Measurements from ENCODE around the gene CBLN1. TPM values are rescaled to one million over a fixed set of nuclear protein-coding genes. Genes with fewer than 3 reads are reported as not detected.

CBLN1 gene
- 0.23 TPM in 1 of 2 replicates, not detected in the other for total RNA-seq

DNA sequence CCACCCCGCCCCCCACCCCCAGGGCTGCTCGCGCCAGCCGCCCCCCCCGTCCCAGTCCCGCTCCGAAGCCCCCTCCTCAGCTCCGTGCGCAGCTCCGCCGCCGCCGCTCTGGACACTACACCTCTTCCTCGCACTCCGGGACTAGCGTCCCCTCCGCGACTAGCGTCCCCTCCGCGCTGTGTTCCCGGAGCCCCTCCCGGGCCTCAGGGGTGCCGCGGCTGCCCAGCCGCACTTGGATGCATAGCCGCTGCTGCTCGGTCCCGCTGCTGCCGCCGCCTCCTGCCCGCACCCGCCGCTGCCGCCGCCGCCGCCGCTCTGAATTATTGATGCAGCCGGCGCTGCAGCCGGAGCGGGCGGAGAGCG is at the start of gene CBLN1:
Gene CBLN1, minus strand, starts transcription at position 359 of the 363 bp plus-strand sequence. CDS start 373 bp downstream, outside the sequence.
- no peak for DNase-seq (ENCODE audit: extremely low read depth, low read depth, low spot score)

DNA sequence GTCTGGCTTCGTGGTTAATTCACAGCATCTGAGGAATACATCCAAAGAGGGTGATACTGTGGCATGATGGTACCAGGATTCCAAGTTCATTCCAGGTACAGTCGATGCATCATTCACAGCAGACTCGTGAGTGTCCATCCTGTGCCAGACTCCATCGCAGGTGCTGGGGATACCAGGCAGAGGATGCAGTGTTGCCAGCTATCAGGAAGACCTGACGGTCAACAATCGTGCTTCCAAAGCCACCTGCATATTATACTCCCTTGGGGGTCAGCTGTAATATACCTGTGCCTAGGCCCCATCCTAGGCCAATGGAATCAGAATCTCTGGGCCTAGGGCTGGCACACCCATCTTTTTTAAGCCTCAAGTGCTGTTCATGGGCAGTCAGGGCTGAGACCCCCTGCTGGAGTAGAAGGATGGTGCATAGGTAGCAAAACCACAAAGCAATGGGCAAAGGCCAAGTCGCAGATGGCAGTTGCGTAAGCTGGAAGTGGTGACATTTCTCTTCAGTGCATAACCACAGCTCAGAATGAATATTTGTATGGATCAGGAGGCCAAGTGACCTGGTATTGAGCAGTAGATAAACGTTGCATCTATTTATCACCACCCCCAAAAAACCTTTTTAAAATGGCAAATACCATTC is 49.0 kb upstream of the CBLN1 start:
- DNase-seq (ENCODE audit: extremely low read depth, low read depth, low spot score): no peak

DNA sequence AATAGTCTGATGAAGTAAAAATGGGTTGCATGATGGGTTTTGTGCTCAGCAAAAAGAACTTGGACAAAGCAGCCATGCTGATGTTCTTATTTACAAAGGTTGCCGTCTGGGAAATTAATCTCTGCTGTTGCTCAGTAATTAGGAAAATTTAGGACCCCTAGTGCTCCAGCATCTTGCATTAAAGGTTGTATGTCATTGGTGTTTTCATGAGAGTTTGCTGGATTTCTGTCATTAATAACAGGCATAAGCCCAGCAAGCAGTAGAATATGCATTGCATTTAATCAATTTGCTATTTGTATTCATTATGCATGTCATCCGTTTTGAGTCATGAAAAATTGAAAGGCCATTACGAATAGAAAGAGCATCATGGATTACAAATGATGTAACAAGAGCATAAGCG is 46.7 kb upstream of the CBLN1 start:
- DNase-seq (ENCODE audit: extremely low read depth, low read depth, low spot score): no peak

DNA sequence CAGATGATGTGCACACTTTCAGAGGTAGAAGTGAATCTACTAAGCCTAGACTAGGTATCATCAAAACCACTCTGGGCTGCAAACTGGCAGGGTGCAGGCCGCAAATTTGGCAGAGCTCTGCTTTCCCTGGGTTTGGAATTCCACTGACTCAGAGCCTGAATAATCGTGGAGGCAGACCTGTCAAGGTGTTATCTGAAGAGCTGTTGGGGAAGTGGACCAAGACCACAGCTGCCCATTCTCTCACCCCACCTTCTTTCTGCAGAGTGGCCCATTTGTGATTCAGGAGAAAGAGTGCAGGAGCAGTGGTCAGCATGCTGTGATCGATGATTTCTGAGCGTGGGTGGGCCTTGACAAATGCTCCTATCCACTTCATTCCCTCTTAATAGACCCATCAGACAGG is 45.8 kb upstream of the CBLN1 start:
- DNase-seq (ENCODE audit: extremely low read depth, low read depth, low spot score): no peak

DNA sequence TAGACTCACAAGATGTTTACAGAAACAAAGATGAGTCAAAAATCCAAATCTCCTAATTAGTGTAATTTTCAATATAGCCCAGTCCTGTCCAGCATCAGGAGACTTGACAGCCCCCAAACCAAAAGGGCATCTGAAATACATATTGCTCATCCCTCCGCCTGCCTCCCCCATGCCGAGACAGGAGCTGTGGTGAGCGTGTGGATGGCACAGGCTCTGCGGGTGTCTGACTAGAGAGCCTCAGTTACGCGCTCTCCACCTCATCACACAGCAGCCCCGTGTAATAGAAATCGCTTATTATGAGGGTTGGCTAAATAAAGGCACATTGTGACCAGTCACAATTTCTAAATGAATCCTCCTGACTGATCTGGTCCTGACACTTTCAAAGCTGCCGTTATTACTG is 43.1 kb upstream of the CBLN1 start:
- DNase-seq (ENCODE audit: extremely low read depth, low read depth, low spot score): no peak

DNA sequence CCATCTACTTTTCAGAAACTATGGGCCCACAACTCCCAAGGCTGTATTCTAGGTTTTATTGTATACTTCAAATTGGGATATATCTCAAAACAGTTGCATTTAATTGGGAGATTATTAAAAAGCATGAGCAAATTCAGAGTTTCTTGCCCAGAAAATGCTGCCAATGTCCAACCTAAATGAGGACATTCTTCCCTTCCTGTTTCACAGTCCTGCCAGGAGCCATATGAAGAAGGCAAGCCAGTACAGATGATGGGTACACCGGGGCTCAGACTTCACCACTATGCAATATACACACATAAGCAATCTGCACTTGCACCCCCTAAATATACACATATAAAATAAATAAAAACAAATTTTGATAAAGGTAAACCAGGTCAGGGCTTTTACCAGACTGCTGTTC is 34.0 kb upstream of the CBLN1 start:
- DNase-seq (ENCODE audit: extremely low read depth, low read depth, low spot score): no peak

DNA sequence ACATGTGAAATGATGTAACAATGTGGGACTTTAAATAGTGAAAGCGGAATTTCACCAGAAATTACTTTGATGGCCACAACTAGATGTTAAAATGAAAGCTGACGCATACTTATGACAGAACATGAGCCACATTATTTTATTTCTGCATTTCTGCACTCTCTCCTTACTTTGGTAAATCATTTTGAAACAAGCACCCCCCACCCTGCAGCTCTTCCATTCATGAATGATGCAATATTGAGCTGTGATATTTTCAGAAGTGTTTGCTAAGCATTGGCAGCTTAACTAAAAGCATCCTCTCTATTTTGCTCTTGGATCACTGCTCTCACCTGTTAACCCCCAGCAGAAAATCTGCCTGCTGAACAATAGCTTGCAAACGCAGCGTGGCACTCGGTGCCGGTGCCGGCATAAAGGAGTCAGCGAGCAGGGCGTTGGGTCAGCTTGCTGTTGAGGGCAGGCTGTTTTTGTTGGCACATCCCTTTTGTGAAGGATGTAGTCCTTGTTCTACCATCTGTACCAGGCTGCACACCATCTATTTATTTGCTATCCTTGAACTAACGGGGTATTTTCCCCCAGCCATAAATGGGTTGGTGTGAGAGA is 30.8 kb upstream of the CBLN1 start:
- no peak for DNase-seq (ENCODE audit: extremely low read depth, low read depth, low spot score)

DNA sequence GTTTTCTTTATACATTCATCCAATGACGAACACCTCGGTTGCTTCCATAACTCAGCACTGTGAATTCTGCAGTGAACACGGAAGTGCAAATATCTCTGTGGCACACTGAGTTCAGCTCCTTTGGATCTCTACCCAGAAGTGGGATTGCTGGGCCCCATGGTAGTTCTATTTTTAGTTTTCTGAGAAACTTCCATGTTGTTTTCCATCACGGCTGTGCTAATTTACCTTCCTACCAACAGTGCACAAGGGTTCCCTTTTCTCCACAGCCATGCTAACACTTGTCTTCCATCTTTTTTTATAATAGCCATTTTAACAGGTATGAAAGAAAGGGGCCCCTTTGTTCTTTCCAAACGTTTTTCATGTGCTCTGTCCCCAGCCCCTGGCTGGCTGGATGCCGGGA is 30.2 kb upstream of the CBLN1 start:
- no peak for DNase-seq (ENCODE audit: extremely low read depth, low read depth, low spot score)

DNA sequence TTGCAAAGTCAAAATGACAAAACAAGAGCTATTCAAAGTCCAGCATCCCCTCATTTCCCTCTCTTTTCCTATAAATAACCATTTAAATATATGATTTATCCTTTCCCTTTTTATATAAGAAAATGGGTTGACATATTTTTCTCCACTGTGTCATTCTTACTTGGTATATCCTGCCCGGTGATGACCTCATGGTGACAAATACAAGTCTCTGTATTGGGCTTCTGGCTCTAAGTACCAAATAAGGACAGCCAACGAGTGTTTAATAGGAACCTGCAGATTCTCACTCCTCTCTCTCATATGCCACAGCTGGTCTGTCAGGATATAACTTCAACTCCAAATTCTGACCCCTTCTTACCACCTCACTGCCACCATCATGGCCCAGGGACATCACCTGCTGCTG is 25.5 kb upstream of the CBLN1 start:
- DNase-seq (ENCODE audit: extremely low read depth, low read depth, low spot score): no peak

DNA sequence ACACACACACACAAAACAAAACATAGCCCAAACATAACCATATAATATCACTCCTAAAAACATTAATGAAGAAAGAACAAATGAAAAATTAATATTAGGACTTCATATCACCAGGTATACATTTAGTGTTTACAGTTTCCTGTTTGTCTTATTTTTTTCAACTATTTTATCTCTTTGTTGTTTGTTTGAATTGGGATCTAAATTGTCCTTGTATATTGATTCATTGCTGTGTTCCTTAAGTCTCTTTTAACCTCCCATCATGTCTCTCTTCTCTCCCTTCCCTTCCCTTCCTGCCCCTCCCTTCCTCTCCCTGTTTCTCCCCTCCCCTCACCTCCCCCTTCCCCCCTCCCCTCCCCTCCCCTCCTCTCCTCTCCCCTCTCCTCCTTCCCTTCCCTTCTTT is 23.8 kb upstream of the CBLN1 start:
- no peak for DNase-seq (ENCODE audit: extremely low read depth, low read depth, low spot score)

DNA sequence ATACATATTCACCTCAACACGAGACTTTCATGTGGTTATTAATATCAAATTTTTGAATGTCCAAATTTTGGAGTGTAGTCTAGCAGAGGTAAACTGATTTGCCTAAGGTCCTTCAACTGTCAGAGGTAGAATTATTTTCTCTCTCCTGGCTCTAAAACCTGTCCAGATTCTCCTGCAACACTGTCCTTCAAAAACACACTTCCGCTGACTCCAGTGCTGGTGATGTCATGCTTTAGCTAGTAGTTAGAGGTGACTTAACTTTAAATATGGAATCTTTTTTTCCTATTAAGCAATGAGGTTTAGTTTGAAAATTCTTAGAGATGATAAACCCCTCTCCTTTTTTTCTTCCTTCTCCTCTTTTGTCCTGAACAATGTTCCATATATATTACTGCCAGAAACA is 10.8 kb upstream of the CBLN1 start:
- DNase-seq (ENCODE audit: extremely low read depth, low read depth, low spot score): no peak

DNA sequence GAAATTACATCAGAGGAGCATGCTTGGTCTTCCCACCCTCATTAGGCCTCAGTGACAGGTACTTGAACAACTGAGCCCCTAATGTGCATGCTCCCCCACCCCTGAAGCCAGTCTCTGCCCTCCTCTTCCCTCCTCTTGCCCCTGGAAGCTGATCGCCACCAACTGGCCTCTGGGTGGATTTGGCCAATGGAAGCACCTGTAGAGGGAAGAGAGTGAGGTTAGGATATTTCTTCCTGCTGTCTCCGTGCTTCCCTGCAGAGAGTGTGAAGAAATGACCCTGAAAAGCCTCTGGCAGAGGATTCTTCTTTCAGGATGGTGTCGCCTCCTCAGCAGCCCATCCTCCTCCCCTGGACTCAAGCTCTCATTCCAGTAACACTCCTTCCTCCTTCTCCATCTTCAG is 5.9 kb upstream of the CBLN1 start:
- DNase-seq (ENCODE audit: extremely low read depth, low read depth, low spot score): no peak

DNA sequence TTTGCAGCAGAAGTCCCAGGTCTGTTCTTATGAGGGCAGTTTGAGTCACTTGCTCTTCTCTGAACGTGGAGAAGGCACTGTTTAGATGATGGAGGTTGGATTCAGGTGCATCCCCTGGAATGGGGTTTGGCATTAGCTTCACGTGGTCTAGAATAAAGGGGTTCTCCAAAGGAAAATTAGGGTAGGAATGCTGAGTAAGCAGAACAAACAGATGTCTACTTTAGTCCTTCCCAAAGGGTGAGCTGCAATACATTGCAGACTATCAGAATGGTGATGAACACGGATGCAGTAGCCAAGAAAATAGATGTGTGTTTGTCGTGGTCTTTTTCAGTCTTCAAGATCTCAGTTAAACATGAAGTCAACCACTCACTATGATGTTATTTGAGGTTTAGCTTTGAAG is 3.3 kb upstream of the CBLN1 start:
- no peak for DNase-seq (ENCODE audit: extremely low read depth, low read depth, low spot score)

DNA sequence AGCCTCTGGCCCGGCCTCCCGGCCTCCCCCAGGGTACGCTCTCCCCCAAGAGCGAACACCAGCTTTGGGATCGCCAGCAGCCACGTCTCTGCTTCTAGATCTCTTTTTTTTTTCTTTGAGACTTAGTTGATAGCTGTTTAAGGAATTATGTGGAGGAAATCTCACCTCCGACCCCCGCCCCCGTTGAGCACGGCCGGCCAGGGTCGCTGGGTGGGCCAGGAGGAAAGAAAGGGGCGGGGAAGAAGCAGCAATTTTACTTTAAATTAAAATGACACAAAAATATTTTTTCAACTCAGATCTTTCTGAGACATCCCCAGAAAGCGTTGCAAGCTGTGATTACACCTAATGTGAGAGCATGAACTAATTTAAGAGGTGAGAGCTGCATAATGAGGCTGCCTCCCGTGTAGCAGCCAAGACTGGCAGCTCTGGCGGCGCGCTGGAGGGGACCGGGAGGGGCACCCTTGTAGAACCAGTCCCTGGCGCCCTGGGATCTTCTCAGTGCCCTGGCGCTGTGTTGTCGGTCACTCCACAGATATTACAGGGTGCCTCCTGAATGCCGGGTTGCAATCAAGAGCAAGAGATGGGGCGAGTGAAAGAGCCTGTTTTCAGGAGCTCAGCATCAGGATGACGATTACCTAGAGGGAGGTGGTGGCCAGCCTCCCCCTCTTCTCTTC is 1.9 kb upstream of the CBLN1 start:
- no peak for DNase-seq (ENCODE audit: extremely low read depth, low read depth, low spot score)

DNA sequence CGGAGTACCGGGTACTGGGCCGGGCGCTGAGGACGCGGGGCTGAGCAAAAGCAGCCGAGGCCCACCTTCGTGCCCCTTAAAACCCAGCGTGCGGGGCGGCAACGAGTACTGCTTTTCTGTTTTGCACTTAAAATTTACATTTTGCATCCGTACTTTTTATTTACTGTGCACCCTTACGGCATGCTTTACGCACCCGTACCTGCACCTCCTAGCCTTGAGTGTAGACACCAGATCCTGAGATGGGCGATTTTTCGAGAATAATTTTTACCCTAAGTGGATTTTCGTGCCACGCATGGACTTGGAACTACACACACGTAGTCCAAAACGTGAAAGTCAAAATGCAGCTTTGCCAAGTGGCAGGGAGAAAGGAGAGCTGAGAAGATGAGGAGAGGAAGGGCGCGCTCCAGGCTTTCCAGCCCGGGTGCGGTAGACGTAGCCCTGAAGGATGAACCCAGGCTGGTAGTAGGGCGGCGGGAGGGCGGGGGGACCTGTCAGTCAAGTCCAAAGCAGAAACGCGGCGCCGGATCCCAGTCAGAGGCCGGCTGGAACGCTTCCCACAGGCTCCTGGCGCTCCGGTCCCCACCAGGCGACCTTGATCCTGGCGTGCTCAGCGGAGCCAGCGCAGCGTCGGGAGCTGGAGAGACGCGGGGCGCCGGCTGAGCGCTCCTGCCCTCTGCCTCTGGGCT is 1.2 kb upstream of the CBLN1 start:
- no peak for DNase-seq (ENCODE audit: extremely low read depth, low read depth, low spot score)

DNA sequence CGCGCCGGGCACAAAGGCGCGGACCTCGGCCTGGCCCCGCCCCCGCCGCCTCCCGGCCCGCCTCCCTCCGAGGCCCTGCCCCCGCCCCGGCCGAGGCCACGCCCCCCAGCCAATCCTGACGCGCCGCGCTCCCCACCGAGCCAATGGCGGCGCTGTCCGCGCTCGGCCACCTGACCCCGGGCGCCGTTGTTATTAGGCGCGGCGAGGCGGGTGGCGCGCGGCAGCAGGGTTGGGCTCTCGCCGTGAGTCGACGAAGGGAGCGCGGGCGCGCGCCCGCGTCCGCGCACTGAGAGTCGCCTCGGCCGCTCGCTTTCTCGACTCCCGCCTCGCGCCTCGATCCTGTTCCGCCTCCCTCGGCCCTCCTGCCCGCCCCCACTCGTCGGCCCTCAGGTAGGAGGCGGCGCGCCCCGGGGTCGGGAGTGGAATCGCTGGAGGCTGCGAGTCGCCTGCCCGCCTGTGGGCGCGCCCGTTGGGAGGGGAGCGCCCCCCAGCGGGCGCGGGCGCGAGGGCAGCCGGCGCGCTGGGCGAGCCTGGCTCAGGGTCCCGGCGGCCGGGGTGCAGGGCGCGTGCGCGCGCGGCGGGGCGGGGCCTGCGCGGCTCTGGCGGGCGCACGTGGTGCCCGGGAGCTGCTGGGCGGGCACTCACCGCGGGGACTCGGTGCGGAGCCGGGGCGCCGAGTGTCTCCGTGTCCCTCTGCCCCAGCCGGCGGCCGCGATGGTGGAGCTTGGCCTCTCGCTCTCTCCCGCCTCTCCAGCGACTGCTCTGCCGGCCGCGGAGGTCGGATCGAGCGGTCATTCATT is 405 bp upstream of the CBLN1 start:
- DNase-seq (ENCODE audit: extremely low read depth, low read depth, low spot score): no peak

DNA sequence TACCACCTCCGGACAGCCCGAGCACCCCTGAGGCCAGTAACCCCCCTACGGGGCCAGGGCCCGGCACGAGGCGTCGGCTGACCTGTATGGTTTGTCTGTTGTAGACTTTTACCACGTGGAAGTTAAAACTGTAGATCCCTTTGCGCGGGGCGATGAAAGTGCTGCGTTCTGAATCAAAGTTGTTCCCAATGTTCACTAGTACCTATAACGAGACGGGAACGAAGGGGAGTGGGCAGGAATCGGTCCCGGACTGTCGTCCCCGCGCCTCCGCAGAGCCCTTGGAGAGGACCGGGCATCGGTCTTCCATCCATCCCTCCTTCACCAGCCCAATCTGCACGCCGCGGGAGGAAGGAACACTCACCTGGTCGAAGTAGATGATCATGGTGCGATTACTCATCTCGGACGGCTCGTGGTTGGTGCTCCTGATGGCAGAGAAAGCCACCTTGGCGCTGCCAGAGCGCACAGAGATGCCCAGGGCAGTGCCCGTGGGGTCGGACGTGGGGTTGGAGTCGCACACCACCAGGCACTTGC is 732 bp downstream of the CBLN1 start:
- no peak for DNase-seq (ENCODE audit: extremely low read depth, low read depth, low spot score)

DNA sequence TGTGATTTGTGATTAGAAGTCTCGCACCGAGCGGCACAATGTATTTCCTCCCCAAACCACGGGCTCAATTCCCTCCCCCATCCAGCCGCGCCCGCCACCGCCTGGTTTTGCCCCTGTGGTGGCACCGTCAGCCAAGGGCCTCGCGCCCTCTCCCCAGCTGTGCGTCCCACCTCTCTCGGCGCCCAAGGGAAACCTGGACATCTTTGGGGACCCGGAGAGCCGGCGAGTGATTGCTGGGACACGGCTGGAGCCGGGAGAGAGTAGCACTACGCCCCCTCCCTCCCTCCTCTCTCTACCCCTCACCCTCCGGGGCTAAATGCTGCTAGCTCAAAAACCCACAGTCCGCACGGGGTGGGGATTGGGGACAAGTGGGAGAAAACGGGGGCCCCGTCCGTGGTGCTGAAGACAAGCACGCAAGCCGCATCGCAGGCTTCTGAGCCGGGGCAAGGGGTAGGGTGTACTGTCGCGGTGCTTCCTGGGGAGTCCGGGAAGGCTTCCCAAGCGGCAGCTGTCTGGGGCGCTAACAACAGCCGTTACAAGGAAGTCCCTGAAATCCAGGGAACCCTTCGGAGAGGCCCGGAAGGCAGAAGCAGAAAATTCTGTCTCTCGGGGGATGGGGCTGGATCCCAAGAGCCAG is 1.4 kb downstream of the CBLN1 start:
- DNase-seq (ENCODE audit: extremely low read depth, low read depth, low spot score): no peak

DNA sequence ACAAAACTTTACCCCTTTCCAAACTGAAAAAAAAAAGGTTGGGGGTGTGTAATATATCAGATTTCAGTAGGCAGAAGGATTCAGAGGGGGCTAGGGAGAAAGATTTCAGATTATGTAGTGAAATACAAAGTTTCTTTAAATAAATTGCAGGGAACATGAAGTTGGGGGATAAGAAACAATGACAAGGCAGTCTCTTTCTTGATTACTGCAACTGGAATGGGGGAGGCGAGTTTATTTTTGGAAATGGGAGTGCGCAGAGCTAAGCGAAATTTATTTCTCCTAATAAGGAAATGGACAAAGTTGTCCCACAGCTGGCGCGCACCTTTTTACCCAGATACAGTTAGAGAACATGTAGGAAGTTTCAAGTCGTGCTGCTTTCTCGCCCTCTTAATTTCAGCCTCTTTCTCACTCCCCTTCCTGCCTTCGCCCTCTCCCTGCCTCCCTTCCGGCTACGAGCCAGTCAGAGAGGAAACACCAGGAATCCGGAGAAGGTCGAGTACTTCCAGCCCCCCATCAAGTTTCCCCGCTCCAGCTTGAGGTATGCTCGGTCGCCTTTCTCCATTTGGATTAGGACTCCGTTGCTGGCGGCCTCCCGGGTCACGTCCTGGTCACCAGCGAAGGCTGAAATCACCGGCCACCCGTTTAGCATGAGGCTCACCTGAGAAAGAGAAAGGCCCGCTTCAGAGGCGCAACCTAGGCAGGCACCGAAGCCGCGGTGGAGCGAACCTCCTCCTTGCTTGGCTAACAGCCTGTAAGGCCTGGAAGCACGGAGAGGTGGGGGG is 2.5 kb downstream of the CBLN1 start:
- no peak for DNase-seq (ENCODE audit: extremely low read depth, low read depth, low spot score)

DNA sequence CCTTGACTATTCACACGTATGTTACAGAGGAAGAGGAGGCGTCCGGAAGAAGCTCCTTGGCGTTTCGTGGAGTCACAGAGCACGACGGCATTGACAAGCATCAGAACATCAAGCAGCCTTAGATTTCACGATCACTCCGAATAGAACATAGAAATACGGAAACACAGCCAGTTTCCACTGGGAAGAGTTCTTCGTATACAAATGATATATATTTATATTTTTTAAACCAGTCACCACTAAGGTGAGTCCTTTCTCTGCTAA is 3.1 kb downstream of the CBLN1 start:
- no peak for DNase-seq (ENCODE audit: extremely low read depth, low read depth, low spot score)
